ENCODE measurements around the gene DNASE2B.

DNASE2B gene

GRCh38 chr1:84374991-84375696 lies 23.1 kb upstream of the DNASE2B start:
- DNase-seq (ENCODE audit: low read depth): no peak

DNA sequence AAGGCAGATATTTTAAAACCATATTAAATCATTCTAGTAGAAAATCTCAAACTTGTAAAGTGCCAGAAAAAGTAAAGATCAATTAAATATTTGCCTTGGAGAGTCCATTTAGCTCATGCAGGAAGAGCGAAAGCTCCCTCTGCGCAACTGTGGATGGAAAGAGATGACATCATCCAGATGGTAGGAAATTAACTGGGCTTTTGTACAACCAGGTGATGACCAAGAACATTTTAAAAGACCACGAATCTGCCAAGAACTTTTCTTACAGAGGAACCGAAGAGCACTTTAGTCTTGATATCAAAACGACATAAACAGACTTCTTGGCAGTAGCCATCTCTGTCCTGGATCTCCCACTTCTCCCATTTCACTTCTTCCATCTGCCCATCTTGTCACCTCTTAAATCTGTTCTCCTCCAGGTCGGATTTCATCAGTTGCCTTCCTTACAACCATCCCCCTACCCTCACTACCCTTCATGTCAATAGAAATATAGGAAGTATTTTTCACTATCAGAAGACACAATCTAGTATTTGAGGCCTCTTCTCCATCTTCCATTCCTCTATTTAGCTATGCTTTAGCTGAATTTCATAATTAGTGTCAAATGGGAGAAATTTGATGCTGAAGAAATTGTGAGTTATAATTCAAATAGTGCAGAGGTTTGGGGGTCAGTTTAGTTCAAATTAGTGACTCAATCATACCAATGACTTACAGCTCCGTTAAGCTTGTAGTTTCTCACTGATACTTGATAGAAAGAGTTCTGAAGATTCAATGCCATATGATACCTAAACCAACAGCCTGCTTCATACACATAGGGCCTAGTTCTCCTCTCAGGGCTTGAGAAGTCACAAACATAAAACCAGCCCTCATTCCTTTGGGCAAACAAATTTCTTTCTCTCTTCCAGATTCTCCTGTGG lies 22.0 kb upstream of the DNASE2B start:
- peak; percentile 16 for DNase-seq (ENCODE audit: low read depth)

DNA sequence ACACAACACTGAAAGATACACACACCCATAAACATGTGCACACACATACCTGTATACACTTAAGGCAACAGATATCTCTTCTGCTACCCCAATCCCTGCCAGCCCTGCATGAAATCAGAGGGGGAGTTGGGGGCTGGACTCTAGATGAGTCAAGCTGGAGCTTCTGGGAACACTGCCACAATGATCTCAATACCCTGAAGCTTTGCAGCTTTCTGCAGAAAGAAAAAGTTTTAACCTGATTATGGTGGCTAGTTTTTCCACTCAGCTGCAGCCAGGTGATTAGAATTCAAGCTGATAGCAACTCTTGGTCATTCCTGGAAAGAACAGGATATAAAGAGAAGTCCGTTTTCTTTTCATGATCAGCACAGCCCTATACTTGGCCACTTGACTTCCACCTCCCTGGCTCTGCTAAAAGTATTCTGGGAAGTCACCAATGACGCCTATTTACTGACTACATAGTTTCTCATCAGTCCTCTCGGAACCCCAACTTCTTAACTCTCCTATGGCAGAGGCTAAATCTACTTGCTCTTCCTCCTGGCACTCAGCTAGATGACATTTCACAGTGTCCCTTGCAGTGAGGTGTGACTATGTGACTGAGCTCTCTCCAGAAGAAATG lies 20.7 kb upstream of the DNASE2B start:
- peak; percentile 81 for DNase-seq (ENCODE audit: low read depth)

GRCh38 chr1:84379138-84379916 lies 19.0 kb upstream of the DNASE2B start:
- peak; percentile 85 for DNase-seq (ENCODE audit: low read depth)

DNA sequence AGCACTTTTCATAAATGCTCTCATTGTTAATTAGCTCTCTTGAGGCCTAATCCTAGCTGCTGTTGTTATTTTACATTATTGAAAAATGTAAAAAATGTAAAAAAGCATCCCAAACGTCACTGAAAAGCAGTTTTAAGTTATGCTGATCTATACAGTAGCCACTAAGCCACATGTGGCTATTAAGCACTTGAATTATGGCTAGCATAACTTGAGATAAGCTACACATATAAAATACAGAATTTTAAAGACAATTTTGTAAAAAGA lies 18.4 kb upstream of the DNASE2B start:
- DNase-seq (ENCODE audit: low read depth): no peak

GRCh38 chr1:84382127-84382526 lies 16.2 kb upstream of the DNASE2B start:
- peak; percentile 57 for DNase-seq (ENCODE audit: low read depth)

- no peak for DNase-seq (ENCODE audit: low read depth)
Measured at GRCh38 chr1:84385347-84385746, 12.9 kb upstream of the DNASE2B start.

GRCh38 chr1:84386716-84387479 lies 11.4 kb upstream of the DNASE2B start:
- peak; percentile 35 for DNase-seq (ENCODE audit: low read depth)

DNA sequence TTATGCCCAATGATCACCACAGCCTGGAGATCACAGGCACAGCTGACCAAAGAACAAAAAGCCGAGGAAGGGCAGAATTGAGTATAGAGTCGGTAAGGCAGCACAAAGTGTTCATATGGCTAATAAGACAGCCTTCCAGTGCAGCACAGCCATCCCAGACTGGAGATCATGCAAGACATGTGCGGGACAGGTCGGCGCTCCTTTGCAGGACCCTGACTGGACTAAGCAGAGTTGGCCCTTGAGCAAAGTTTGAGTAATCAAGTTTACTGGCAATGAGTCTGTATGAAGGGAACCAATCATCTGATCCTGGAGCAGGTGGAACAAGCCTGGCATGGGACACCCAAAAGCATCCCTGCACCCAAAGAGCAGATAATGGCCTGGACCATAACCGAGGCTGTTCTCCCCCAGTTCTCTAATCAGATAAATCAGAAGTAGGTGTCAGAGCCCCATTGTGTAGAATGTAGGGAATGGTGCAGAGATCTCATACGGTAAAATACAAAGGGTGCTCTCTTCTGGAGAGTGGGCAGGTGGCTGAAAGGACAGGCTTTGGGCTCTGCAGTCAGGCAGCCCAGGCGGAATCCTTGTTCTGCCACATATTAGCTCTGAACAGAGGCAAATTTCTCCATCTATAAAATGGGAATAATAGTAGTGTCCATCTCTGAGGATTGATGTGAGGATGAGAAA lies 10.7 kb upstream of the DNASE2B start:
- no peak for DNase-seq (ENCODE audit: low read depth)

GRCh38 chr1:84390226-84390625 lies 8.1 kb upstream of the DNASE2B start:
- peak; percentile 23 for DNase-seq (ENCODE audit: low read depth)

DNA sequence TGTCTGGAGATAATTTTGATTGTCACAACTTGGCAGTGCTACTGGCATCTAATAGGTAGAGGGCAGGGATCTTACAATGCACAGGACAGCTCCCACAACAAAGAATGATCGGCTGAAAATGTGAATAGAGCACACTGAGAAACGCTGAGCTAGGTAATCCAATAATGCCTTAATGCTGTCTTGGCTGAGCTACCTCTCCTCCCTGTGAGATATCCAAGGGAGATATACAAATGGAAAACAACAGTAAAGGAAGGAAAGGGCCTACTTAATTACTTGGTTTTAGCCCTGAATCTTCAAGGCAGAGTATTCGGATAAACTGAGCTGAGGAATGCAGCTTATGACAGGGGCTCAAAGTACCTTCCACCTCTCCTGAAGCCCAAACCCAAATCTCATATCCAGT lies 2.9 kb downstream of the DNASE2B start:
- no peak for DNase-seq (ENCODE audit: low read depth)

DNA sequence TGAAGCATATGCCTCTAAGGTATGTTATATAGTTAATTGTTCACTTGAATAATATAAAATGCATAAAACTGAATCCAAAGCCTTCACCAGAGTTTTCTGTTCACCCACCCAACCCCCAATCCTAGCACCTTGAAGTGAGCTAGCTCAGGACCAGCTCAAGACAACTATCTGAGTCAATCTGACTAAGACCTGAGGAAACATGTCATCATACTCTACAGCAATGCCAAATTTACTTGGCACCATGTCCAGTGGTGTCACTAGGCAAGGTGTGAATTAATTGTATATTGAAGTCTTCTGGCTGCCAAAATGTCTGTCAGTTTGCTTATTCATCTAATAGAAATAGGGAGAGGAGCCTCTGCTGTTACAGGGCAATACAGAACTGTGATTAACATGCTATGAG lies 3.8 kb downstream of the DNASE2B start:
- DNase-seq (ENCODE audit: low read depth): peak; percentile 52

GRCh38 chr1:84402501-84402900 lies 4.2 kb downstream of the DNASE2B start:
- no peak for DNase-seq (ENCODE audit: low read depth)

DNA sequence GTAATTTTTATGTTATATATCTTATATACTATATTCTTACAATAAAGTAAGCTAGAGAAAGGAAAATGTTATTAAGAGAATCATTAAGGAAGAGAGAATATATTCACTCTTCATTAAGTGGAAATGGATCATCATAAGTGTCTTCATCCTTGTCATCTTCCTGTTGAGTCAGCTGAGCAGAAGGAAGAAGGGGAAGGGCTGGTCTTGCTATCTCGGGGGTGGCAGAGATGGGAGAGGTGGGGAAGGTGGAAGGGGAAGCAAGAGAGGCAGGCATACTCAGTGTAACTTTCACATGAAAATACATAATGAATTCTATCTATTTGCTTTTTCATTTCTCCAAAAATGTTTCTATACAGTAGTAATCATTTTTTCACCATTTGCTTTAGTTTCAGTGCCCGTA lies 5.1 kb downstream of the DNASE2B start:
- DNase-seq (ENCODE audit: low read depth): no peak

DNA sequence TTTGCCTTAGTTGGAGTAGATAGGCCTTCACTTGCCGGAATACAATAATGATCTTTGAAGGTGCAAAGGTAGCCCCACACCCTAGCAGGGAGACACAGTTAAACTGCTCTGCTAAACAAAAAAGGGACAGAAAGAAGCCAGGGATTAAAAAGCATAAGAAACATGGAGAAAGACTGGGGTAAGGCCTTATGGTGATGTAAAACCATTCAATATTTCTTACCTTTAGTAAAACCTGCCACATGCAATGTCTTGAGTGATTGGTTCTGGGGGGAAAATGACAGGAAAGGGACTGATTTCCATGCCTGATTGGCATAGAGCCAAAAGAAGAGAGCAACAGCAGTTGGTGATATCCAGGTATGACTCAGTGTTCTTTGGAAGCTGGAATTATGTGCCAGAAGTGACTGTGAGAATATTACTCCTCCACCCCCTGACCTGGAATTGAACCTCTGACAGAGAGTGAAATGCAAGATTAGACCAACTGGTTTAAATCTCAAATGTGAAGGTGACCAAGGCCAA lies 8.1 kb downstream of the DNASE2B start:
- peak; percentile 65 for DNase-seq (ENCODE audit: low read depth)

GRCh38 chr1:84407524-84407923 lies 9.2 kb downstream of the DNASE2B start:
- DNase-seq (ENCODE audit: low read depth): no peak

- no peak for DNase-seq (ENCODE audit: low read depth)
Measured at GRCh38 chr1:84407958-84408422, 9.7 kb downstream of the DNASE2B start.

DNA sequence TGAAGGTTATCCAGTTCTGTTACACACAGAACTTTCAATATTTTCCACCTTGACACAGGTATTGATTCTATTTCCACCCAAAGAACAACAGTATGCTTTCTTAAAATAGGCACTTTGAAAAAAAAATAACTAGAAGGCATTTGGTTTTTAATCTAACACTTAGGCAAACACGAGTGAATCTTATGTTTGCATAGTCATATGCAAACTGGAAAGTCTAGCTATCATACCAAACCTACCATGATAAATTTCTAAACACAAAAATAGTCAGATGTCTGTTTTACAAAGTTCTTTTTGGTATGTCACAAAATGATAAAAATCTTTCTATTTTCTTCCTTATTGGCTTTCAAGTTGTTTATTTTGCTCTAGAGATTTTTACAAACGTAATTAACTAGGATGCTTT lies 11.6 kb downstream of the DNASE2B start:
- no peak for DNase-seq (ENCODE audit: low read depth)

GRCh38 chr1:84410328-84411095 lies 12.2 kb downstream of the DNASE2B start:
- no peak for DNase-seq (ENCODE audit: low read depth)
